ENCODE data around the gene GALNT4.

Gene GALNT4

GRCh38 chr12:89494411-89495231, 30.0 kb downstream of the GALNT4 start:
- H3K4me3 ChIP-seq (ENCODE audit: low read length) = no peak overlapping the region
- H3K79me2 ChIP-seq (ENCODE audit: low read length) = no peaks in the 10 kb centered on the region
- no peaks in the 10 kb centered on the region for H3K27me3 ChIP-seq (ENCODE audit: low read depth, low read length)
- no peaks in the 10 kb centered on the region for H3K36me3 ChIP-seq (replicated peaks; ENCODE audit: low read depth, low read length)
- no peaks in the 10 kb centered on the region for H3K9me3 ChIP-seq (ENCODE audit: insufficient read depth, low read length)
- H4K20me1 ChIP-seq (ENCODE audit: insufficient read depth, low read length) = no peaks in the 10 kb centered on the region
- H3K9ac ChIP-seq (ENCODE audit: low read length) = no peak overlapping the region
- H3K27ac ChIP-seq (ENCODE audit: low read length) = no peak overlapping the region
- no peaks in the 10 kb centered on the region for H3K4me1 ChIP-seq (ENCODE audit: low read length)
- H3K4me2 ChIP-seq (ENCODE audit: low read length) = no peak overlapping the region
- TF ChIP-seq EZH2phosphoT487 (IDR thresholded peaks at IDR 0.05; ENCODE audit: low read depth) = no peak
- no peak for TF ChIP-seq CTCF (IDR thresholded peaks at IDR 0.05; ENCODE audit: low read depth, low read length)
- no peak overlapping the region for H2AFZ ChIP-seq (ENCODE audit: low read depth, low read length)

- no peaks in the 10 kb centered on the region for H3K36me3 ChIP-seq (replicated peaks; ENCODE audit: low read depth, low read length)
- H3K79me2 ChIP-seq (ENCODE audit: low read length) = no peaks in the 10 kb centered on the region
- H3K27me3 ChIP-seq (ENCODE audit: low read depth, low read length) = no peaks in the 10 kb centered on the region
- no peak overlapping the region for H3K4me2 ChIP-seq (ENCODE audit: low read length)
- TF ChIP-seq EZH2phosphoT487 (IDR thresholded peaks at IDR 0.05; ENCODE audit: low read depth) (no peak), CTCF (IDR thresholded peaks at IDR 0.05; ENCODE audit: low read depth, low read length) (no peak)
- H3K27ac ChIP-seq (ENCODE audit: low read length) = no peak overlapping the region
- no peak overlapping the region for H3K9ac ChIP-seq (ENCODE audit: low read length)
- no peak overlapping the region for H2AFZ ChIP-seq (ENCODE audit: low read depth, low read length)
- no peaks in the 10 kb centered on the region for H3K4me1 ChIP-seq (ENCODE audit: low read length)
- H3K9me3 ChIP-seq (ENCODE audit: insufficient read depth, low read length) = no peaks in the 10 kb centered on the region
- no peak overlapping the region for H3K4me3 ChIP-seq (ENCODE audit: low read length)
- H4K20me1 ChIP-seq (ENCODE audit: insufficient read depth, low read length) = no peaks in the 10 kb centered on the region
Observed at GRCh38 chr12:89493670-89494302, 30.8 kb downstream of the GALNT4 start.

GRCh38 chr12:89492883-89493282, 31.7 kb downstream of the GALNT4 start:
- TF ChIP-seq EZH2phosphoT487 (IDR thresholded peaks at IDR 0.05; ENCODE audit: low read depth) (no peak), CTCF (IDR thresholded peaks at IDR 0.05; ENCODE audit: low read depth, low read length) (no peak)
- Histone ChIP-seq H3K4me3 (ENCODE audit: low read length) (no peak overlapping the region), H3K4me1 (ENCODE audit: low read length) (no peaks in the 10 kb centered on the region), H3K4me2 (ENCODE audit: low read length) (no peak overlapping the region), H3K27me3 (ENCODE audit: low read depth, low read length) (no peaks in the 10 kb centered on the region), H3K9me3 (ENCODE audit: insufficient read depth, low read length) (no peaks in the 10 kb centered on the region), H2AFZ (ENCODE audit: low read depth, low read length) (no peak overlapping the region), H3K27ac (ENCODE audit: low read length) (no peak overlapping the region), H3K9ac (ENCODE audit: low read length) (no peak overlapping the region), H3K79me2 (ENCODE audit: low read length) (no peaks in the 10 kb centered on the region), H3K36me3 (replicated peaks; ENCODE audit: low read depth, low read length) (no peaks in the 10 kb centered on the region), H4K20me1 (ENCODE audit: insufficient read depth, low read length) (no peaks in the 10 kb centered on the region)

- no peaks in the 10 kb centered on the region for H3K79me2 ChIP-seq (ENCODE audit: low read length)
- no peak overlapping the region for H3K9ac ChIP-seq (ENCODE audit: low read length)
- no peaks in the 10 kb centered on the region for H3K9me3 ChIP-seq (ENCODE audit: insufficient read depth, low read length)
- no peak overlapping the region for H3K4me2 ChIP-seq (ENCODE audit: low read length)
- TF ChIP-seq EZH2phosphoT487 (IDR thresholded peaks at IDR 0.05; ENCODE audit: low read depth) (no peak), CTCF (IDR thresholded peaks at IDR 0.05; ENCODE audit: low read depth, low read length) (no peak)
- no peak overlapping the region for H2AFZ ChIP-seq (ENCODE audit: low read depth, low read length)
- no peaks in the 10 kb centered on the region for H3K4me1 ChIP-seq (ENCODE audit: low read length)
- H3K4me3 ChIP-seq (ENCODE audit: low read length) = no peak overlapping the region
- H4K20me1 ChIP-seq (ENCODE audit: insufficient read depth, low read length) = no peaks in the 10 kb centered on the region
- H3K27ac ChIP-seq (ENCODE audit: low read length) = no peak overlapping the region
- no peaks in the 10 kb centered on the region for H3K27me3 ChIP-seq (ENCODE audit: low read depth, low read length)
- no peaks in the 10 kb centered on the region for H3K36me3 ChIP-seq (replicated peaks; ENCODE audit: low read depth, low read length)
Observed at GRCh38 chr12:89490922-89491321, 33.7 kb downstream of the GALNT4 start.

All from OCI-LY3 (cell line).